Measurements from ENCODE around the gene FMN1.

FMN1 gene

GRCh38 chr15:32799936-32800535 is 394.5 kb downstream of the FMN1 start:
- no peak for DNase-seq

DNA sequence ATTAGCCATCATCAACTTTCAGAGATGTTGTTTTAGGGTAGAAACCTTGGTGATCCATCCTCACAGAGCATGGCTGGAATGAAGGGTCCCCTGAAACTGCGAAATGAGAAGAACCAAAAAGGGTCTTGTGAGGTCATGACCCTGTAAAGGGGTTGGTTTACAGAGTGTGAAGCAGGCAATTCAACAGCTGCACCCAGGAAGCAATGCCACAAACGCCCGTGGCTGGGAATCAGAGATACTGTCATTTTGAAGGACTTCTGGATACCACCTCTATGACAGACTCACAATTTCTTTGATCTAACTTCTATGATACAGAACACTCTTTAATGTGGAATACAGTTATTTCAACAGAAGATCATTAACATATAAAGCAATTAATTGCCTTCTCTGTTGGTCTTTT is 397.7 kb downstream of the FMN1 start:
- DNase-seq = no peak

GRCh38 chr15:32794973-32795372 is 399.5 kb downstream of the FMN1 start:
- no peak for DNase-seq

DNA sequence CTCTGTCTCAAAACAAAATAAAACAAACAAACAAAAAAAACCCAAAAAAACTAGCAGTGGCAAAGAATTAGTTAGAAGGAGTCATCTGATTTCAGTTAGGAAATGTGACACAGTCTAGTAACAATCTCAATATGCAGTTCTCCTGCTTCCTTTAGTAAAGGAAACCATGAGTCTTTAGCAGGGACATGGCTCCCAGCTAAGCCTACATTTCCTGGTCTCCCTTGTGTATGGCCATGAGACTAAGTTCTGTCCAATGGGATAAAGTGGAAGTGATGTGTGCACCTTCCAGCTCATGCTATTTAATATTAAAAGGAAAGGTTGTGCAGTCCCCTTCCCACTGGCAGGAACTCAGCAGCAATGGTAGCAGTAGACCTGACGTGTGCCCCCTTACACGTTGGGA is 402.1 kb downstream of the FMN1 start:
- DNase-seq = no peak

DNA sequence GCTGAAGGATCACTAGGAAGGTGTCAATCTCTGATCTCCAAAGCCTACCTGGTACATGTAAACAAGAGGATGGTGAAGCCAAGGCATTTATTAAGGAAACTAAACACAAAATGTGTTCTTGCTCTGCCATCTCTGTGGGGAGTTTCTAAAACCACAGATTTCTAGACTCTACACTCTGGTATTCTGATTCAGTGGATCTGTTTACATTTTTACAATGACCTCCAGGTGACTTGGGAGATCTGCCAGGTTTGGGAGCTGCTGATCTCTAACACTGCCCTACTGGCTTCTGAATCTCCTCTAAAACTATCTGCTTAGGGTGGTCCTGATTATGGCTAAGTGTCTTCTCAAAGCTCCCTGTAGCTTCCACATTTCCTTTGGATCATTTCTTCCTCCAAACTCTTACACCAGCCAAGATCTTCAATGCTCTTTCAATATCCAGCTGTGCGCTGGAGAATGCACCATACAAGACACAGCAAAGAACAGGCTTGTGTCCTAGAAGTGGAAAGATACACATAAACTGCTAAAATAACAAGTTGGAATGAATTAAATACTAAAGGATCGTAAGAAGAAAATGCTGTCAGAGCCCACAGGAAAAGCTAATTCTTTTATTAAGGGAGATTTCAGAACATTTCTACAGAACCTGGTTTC is 404.0 kb downstream of the FMN1 start:
- no peak for DNase-seq

GRCh38 chr15:32787949-32788348 is 406.6 kb downstream of the FMN1 start:
- DNase-seq = no peak

DNA sequence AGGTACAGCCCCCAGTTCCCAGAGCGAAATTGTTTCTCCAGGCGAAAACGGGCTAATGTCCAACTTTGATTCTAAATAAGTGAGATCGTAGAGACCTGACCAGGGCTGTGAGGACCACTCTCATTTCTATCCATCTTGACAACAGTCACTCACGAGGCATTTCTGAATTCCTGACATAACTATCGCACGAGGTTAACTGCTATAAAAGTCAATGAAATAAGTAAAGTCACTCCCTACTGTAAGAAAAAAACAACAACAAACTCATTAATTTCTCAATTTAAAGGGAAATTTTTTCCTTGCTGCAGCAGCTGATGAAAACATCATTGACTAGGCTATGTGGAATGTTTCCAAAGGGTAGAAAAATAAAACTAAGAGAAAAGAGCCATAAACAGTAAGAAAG is 407.6 kb downstream of the FMN1 start:
- no peak for DNase-seq

DNA sequence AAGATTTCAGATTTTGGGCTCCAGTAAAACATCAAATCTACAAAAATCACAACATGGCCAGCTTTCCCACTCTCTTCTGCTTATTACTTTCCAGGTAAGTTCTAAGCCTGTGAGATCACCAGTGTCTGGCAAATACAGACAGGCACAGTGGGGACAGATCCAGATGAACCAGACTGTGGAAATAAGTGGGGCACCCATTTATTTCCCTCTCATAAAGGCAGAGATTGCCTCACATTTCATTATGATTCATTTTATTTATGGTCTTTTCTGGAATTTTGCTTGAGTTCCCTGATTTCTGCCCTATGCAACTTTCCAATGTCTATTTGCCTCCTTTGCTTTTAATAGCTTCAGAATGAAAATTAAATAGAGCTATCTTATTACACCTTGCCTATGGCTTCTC is 409.9 kb downstream of the FMN1 start:
- DNase-seq = no peak

GRCh38 chr15:32781781-32782180 is 412.7 kb downstream of the FMN1 start:
- DNase-seq = no peak

GRCh38 chr15:32778391-32779176 is 415.9 kb downstream of the FMN1 start:
- no peak for DNase-seq

DNA sequence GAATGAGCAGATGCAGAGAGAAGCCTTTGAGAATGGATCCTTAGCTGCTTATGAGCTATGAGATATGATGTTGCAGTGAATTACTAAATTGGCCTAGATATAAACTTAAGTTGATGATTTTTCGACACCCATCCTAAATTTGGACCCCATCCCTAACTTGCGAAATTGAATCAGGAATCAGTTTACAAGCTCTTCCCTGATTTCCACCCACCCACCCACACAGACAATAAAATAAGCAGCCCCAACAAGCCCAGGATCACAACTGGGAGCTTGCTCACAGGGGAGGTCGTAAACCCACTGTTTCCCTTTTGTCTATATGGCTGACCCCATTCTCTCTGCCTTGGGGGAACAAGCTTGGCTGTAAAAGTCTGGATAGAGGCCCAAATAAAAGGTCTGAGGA is 419.4 kb downstream of the FMN1 start:
- no peak for DNase-seq

- no peak for DNase-seq
These were observed 420.5 kb downstream of the FMN1 start for GRCh38 chr15:32774022-32774421.

GRCh38 chr15:32767236-32767635 is 427.3 kb downstream of the FMN1 start:
- DNase-seq = no peak

GRCh38 chr15:32766101-32766500 is 428.4 kb downstream of the FMN1 start:
- DNase-seq = no peak

- DNase-seq = no peak
These were observed 429.3 kb downstream of the FMN1 start for GRCh38 chr15:32765236-32765635.

DNA sequence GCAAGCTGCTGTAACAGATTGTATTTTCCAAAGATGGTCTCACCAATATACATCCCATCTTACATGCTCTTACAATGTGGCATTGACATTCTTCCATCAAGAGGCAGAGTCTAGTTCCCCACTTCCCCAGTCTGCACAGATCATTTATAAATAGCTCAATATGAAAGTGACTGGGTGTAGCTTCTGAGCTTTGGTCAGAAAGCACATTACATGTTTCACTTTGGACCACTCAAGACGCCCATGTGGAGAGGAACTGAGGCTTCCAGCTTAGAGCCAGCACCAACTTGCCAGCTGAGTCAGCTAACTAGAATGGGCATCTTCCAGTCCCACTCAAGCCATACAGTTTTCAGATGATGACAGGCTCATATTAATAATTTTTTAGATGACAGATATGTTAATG is 431.2 kb downstream of the FMN1 start:
- no peak for DNase-seq

DNA sequence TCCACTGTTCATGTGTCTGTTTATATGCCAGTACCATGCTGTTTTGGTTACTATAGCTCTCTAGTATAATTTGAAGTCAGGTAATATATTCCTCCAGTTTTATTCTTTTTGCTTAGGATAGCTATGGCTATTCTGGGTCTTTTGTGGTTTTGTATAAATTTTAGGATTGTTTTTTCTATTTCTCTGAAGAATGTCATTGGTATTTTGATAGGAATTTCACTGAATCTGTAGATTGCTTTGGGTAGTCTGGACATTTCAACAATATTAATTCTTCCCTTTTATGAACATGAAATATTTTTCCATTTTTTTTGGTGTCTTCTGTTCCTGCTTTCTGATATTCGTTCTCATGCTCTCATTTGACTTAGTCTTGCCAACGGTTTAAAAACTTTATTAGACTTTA is 437.1 kb downstream of the FMN1 start:
- DNase-seq = no peak

DNA sequence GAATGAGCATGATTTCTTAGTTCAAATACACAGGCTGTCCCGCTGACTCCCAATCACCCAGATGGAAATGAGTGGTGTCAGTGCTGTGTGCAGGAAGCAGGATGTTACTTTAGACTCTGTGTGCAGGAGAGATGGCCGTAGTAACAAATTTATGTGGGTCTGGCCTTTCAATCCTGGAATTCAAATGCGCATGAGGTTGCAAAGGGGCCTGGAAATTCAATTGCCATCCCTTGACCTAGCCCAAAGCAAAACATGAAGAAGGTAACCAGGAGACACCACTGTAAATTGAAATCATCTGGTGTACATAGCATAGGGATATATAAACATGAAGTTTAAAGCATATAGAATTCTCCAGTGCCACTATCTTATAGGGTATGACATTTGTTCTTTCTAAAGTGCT is 443.5 kb downstream of the FMN1 start:
- no peak for DNase-seq

DNA sequence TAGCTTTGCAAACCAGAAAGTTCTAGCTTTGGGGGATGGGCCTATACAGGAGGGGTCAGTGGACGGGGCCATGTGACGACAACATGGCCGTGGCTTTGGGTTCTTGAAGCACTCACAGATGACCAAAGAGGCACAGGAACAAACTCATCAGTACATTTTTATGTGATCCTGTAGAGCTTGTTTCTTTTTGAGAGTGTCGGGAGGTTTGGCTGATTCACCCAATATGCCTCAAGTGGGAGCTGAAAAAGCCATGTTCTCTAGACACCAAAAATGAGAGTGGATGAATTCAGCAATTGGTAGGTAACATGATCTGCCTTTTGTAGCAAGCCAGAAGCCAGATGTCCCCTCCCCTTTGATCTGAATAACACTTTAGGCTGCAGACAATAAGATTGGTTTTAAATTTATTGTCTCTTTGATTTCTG is 446.6 kb downstream of the FMN1 start:
- no peak for DNase-seq

DNA sequence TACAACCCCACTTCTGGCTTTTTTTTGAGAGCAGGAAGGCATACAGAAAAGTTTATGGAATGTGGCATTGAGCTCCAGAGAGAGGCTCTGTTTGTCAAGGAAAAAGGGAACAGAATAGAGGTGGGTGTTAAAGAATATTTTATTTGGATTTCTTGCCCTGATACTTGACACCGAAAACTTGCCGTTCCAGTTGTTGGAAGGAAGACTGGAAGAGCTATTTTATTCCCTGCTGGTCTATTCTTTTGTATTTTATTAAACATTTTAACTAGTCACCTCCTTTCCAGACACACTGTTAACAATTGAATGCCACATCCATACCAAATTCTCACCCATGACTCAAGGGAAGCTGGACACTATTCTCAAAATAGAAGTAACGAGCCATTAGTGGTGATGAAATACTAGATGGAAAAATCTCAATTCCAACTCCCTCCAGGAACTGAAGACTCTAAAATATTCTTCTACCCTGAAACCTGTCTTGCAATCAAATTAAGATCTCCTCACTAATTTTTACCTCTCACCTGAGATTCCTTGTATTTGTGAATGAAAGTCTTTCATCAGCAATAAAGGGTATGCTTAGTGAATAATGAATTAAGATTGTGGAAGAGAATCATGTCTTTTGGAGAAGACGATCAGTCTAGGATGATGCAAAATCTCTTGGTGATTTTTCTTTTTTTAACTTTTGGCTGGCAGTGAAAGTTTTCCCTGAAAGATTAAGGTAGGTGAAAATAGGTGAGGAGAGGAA is 448.2 kb downstream of the FMN1 start:
- no peak for DNase-seq

- no peak for DNase-seq
These were observed 450.9 kb downstream of the FMN1 start for GRCh38 chr15:32743411-32744140.

GRCh38 chr15:32739522-32740063 is 454.9 kb downstream of the FMN1 start:
- DNase-seq = peak; percentile 37

DNA sequence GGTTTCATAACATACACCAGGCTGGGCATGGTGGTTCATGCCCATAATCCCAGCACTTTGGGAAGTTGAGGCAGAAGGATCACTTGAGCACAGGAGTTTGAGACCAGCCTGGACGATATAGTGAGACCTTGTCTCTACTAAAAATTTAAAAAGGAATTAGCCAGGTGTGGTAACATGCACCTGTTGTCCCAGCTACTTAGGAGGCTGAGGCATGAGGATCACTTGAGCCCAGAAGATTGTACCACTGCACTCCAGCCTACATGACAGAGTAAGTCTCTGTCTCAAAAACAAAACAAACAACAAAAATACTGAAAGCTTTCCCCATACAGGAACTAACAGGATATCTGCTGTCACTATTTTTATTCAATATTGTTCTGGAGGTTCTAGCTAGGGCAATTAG is 455.8 kb downstream of the FMN1 start:
- DNase-seq = no peak

All from NCI-H82 (cell line).